GM23338 (cell line): ENCODE measurements around the gene NPHP4. TPM values are rescaled to one million over a fixed set of nuclear protein-coding genes. Genes with fewer than 3 reads are reported as not detected.

ENCODE experiments used
- ATAC-seq: fragments of 200-7000 bp; cut with Tn5 transposase; 3 replicates; pipeline ENCODE4 v1.9.1; 2020
- DNase-seq: peaks from one replicate; pipeline ENCODE4 v3.0.0-alpha.2; 2015; ENCODE audit warnings: low spot score
- H2AFZ ChIP-seq: fragments of 200-600 bp; sonication (generic); 2 replicates; pipeline ENCODE4 v1.8.0; 2016; ENCODE audit warnings: antibody characterized with exemption, mild to moderate bottlenecking, moderate library complexity
- H3F3A ChIP-seq: fragments of 200-600 bp; sonication (generic); replicated peaks from 2 replicates; pipeline ENCODE4 v1.8.0; 2017; ENCODE audit warnings: antibody characterized with exemption, mixed run types, low read depth
- H3K27ac ChIP-seq: fragments of 200-600 bp; sonication (generic); 2 replicates; pipeline ENCODE4 v1.6.1; 2016; ENCODE audit warnings: low read depth
- H3K27me3 ChIP-seq: fragments of 200-600 bp; sonication (generic); 2 replicates; pipeline ENCODE4 v1.8.0; 2016; ENCODE audit warnings: mild to moderate bottlenecking, mixed run types, moderate library complexity; ENCODE audit not compliant: insufficient read depth
- H3K36me3 ChIP-seq: fragments of 200-600 bp; sonication (generic); 2 replicates; pipeline ENCODE4 v1.8.0; 2016; ENCODE audit warnings: mild to moderate bottlenecking; ENCODE audit not compliant: insufficient read depth
- H3K4me1 ChIP-seq: fragments of 200-600 bp; sonication (generic); 2 replicates; pipeline ENCODE4 v1.8.0; 2016; ENCODE audit warnings: mild to moderate bottlenecking, moderate library complexity; ENCODE audit not compliant: insufficient read depth
- H3K4me2 ChIP-seq: fragments of 200-600 bp; sonication (generic); 2 replicates; pipeline ENCODE4 v1.7.1; 2017; ENCODE audit warnings: mixed run types
- H3K4me3 ChIP-seq: fragments of 200-600 bp; sonication (generic); 2 replicates; pipeline ENCODE4 v1.6.1; 2016; ENCODE audit warnings: mixed run types
- H3K79me2 ChIP-seq: fragments of 200-600 bp; sonication (generic); replicated peaks from 2 replicates; pipeline ENCODE4 v1.8.0; 2017; ENCODE audit warnings: mild to moderate bottlenecking; ENCODE audit not compliant: insufficient read depth
- H3K9me2 ChIP-seq: fragments of 200-600 bp; sonication (generic); 2 replicates; pipeline ENCODE4 v1.8.0; 2017; ENCODE audit not compliant: insufficient read depth
- H4K20me1 ChIP-seq: fragments of 200-600 bp; sonication (generic); replicated peaks from 2 replicates; pipeline ENCODE4 v1.8.0; 2017; ENCODE audit warnings: mild to moderate bottlenecking; ENCODE audit not compliant: insufficient read depth
- H3K27ac Mint-ChIP-seq: 2 replicates; pipeline ENCODE4 v1.8.0; 2020; ENCODE audit warnings: inconsistent platforms, mild to moderate bottlenecking, moderate library complexity, mixed read lengths
- H3K27me3 Mint-ChIP-seq: 3 replicates; pipeline ENCODE4 v1.8.0; 2022; ENCODE audit warnings: low read depth, mild to moderate bottlenecking, moderate library complexity, mixed read lengths, inconsistent platforms; ENCODE audit not compliant: insufficient read depth, poor library complexity
- H3K36me3 Mint-ChIP-seq: 3 replicates; pipeline ENCODE4 v1.8.0; 2021; ENCODE audit warnings: low read depth, mild to moderate bottlenecking, inconsistent platforms, moderate library complexity, mixed read lengths
- H3K4me1 Mint-ChIP-seq: 3 replicates; pipeline ENCODE4 v1.8.0; 2020; ENCODE audit warnings: mild to moderate bottlenecking, inconsistent platforms, mixed read lengths
- H3K4me3 Mint-ChIP-seq: 3 replicates; pipeline ENCODE4 v1.8.0; 2021; ENCODE audit warnings: moderate library complexity, mild to moderate bottlenecking, inconsistent platforms, mixed read lengths
- H3K9me3 Mint-ChIP-seq: 3 replicates; pipeline ENCODE4 v1.8.0; 2020; ENCODE audit warnings: moderate library complexity, mild to moderate bottlenecking, inconsistent platforms, mixed read lengths
- CREB1 ChIP-seq: fragments of 250-450 bp; sonication (Bioruptor Pico); IDR thresholded peaks from 2 replicates; pipeline ENCODE4 v1.5.0; 2020; ENCODE audit warnings: low read depth, mild to moderate bottlenecking, moderate library complexity
- EZH2 ChIP-seq: fragments of 200-600 bp; sonication (generic); IDR thresholded peaks from one replicate; pipeline ENCODE4 v1.8.0; 2017; ENCODE audit warnings: antibody characterized with exemption, mild to moderate bottlenecking, low read depth; ENCODE audit not compliant: unreplicated experiment
- EZH2phosphoT487 ChIP-seq: fragments of 200-600 bp; sonication (generic); IDR thresholded peaks from one replicate; pipeline ENCODE4 v1.8.1; 2018; ENCODE audit warnings: antibody characterized with exemption; ENCODE audit not compliant: unreplicated experiment
- NANOG ChIP-seq: IDR thresholded peaks from 2 replicates; pipeline ENCODE4 v1.6.1; 2016; ENCODE audit warnings: antibody characterized with exemption, borderline replicate concordance
- POLR2AphosphoS5 ChIP-seq: IDR thresholded peaks from 2 replicates; pipeline ENCODE4 v1.6.1; 2016; ENCODE audit warnings: antibody characterized with exemption, low read depth
- long read RNA-seq: library from polyadenylated mRNA; unstranded; transcript quantifications from one replicate; pipeline ENCODE4 v2.0.0, GENCODE V29; 2020; ENCODE audit not compliant: unreplicated experiment
- polyA plus RNA-seq: library from polyadenylated mRNA; unstranded; fragments of >200 nt; fragmentation: Nextera tagmentation; extraction: Ambion mirVana; gene quantifications from 2 replicates; pipeline ENCODE4 v1.2.1, GENCODE V29; 2016
- total RNA-seq: library from RNA; depleted of rRNA; stranded (reverse); fragments of >200 nt; shearing (Covaris generic); gene quantifications from 2 replicates; pipeline ENCODE4 v1.2.3, GENCODE V29; 2014; rRNA removed
- TF ChIP-seq, protein P1 (sequence below), 2 experiments: fragments of 200-600 bp in 1 of 2; sonication (generic) in 1 of 2; conservative IDR thresholded peaks; 2 replicates each; pipeline versions ENCODE4 v1.5.1 to v1.6.1; 2016 to 2017; ENCODE audit warnings: antibody characterized with exemption in 2 of 2, low read depth in 2 of 2, mild to moderate bottlenecking in 2 of 2, moderate library complexity in 1 of 2
- TF ChIP-seq, protein P2 (sequence below): IDR thresholded peaks from 2 replicates; pipeline ENCODE4 v1.6.1; 2016; ENCODE audit warnings: antibody characterized with exemption

Gene NPHP4
- total RNA-seq (8.6 and 12.4 TPM in 2 replicates), polyA plus RNA-seq (2.4 and 2.5 TPM in 2 replicates)
- long read RNA-seq = 0 reads

DNA sequence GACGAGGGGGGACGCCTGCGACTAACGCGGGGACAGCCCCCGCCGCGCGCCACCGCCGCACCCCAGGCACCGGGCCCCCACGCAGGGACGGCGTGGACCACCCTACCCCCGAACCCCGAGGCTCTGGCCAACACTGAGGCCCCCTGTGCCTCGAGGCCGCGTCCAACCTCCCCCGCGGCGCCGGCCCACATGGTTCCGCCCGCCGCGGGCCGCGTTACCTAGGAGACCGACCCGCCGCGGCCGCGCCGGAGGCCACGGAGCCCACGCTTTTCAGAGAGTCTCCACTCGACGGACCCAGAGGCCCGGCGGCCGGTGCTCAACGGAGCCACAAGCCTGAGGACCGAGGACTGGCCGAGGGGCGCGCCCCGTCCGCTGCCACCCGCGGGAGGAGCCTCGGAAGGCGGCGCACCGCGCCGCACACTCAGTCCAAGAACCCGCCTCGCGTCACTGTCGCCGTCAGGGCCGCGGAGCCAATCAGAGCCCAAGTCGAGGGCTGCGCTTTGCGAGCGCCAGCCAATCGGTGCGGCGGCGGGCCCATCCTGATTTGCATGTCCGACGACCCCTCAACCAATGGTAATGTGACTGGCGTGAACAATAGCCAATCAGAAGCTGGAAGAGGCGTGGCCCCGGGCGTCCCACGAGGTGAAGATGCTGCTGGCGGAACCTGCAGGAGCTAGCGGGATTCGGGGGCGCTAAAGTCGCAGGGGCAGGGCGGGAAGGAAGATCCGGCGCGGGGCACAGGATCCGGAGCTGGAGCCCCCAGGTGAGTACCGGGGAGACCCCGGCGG lies at the start of gene NPHP4:
Gene NPHP4, minus strand, starts transcription at position 400 of the 788 bp plus-strand sequence. CDS start 6,136 bp downstream, outside the sequence.
- peak within 1 kb of the TSS; percentile 84 for H3K4me3 ChIP-seq
- no peak within 1 kb of the TSS for H3K27ac Mint-ChIP-seq
- DNase-seq (peak; percentile 100), ATAC-seq (peak; percentile 87)
- H3K9me2 ChIP-seq = no peaks in the 10 kb centered on the region
- H3K27ac ChIP-seq = no peak within 1 kb of the TSS
- H3K4me2 ChIP-seq = peak within 1 kb of the TSS; percentile 99
- no peaks in the 10 kb centered on the region for H3K36me3 ChIP-seq
- no peaks in the 10 kb centered on the region for H3K9me3 Mint-ChIP-seq
- H3K4me1 ChIP-seq = peaks cover 12% of the 10 kb centered on the region
- H3K27me3 Mint-ChIP-seq = peaks cover 29% of the 10 kb centered on the region
- peaks cover 36% of the 10 kb centered on the region for H3K27me3 ChIP-seq
- peaks cover 23% of the 10 kb centered on the region for H3K4me1 Mint-ChIP-seq
- H3K4me3 Mint-ChIP-seq = peak within 1 kb of the TSS; percentile 84
- peaks cover 5% of the 10 kb centered on the region; the same call in 1 of the 2 replicates for H3K79me2 ChIP-seq
- H2AFZ ChIP-seq = peak within 1 kb of the TSS; percentile 91
- TF ChIP-seq, protein P1, sequence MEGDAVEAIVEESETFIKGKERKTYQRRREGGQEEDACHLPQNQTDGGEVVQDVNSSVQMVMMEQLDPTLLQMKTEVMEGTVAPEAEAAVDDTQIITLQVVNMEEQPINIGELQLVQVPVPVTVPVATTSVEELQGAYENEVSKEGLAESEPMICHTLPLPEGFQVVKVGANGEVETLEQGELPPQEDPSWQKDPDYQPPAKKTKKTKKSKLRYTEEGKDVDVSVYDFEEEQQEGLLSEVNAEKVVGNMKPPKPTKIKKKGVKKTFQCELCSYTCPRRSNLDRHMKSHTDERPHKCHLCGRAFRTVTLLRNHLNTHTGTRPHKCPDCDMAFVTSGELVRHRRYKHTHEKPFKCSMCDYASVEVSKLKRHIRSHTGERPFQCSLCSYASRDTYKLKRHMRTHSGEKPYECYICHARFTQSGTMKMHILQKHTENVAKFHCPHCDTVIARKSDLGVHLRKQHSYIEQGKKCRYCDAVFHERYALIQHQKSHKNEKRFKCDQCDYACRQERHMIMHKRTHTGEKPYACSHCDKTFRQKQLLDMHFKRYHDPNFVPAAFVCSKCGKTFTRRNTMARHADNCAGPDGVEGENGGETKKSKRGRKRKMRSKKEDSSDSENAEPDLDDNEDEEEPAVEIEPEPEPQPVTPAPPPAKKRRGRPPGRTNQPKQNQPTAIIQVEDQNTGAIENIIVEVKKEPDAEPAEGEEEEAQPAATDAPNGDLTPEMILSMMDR (conservative IDR thresholded peaks at IDR 0.05; ENCODE audit: low read depth in 2 of 2) = peak in 1 of 2 experiments; percentile 18; a peak in 1 of 4 replicates
- TF ChIP-seq CREB1 (peak; percentile 90), EZH2phosphoT487 (no peak), NANOG (no peak), EZH2 (no peak), POLR2AphosphoS5 (peak; percentile 33; the same call in 1 of the 2 replicates)
- TF ChIP-seq, protein P2, sequence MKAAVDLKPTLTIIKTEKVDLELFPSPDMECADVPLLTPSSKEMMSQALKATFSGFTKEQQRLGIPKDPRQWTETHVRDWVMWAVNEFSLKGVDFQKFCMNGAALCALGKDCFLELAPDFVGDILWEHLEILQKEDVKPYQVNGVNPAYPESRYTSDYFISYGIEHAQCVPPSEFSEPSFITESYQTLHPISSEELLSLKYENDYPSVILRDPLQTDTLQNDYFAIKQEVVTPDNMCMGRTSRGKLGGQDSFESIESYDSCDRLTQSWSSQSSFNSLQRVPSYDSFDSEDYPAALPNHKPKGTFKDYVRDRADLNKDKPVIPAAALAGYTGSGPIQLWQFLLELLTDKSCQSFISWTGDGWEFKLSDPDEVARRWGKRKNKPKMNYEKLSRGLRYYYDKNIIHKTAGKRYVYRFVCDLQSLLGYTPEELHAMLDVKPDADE = no peak
- no peaks in the 10 kb centered on the region; the same call in 2 of the 3 replicates for H3K36me3 Mint-ChIP-seq
- no peaks in the 10 kb centered on the region for H3F3A ChIP-seq
- H4K20me1 ChIP-seq = peaks cover 15% of the 10 kb centered on the region

DNA sequence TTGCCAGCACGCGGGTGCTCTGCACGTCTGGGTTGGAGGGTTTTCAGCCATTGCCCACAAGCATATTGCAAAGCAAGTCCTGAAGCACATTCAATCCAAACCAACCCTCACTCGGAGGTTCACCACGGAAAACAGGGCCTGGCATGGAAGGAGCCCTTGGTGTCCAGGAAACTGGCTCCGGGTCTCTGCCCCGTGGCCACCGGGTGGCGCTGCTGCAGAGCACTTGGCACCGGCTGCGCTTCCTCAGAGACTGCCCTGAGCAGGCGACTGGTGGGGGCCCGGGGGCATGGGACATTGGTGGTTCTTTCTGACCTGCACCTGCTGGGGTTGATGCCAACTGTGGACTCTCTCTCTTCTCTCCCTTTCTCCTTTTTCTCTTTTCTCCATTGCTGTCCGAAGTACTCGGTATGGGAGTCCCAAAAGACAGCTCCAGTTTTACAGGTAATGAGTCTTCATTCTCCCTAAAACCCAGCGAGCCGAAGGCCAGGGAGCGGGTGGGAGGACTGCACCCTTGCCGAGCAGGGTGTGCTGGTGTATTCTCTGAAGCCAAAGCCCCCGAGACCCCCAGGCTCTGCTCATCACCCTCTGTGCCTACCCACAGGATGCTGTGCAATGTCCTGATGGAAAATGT lies 49.3 kb upstream of the NPHP4 start:
- Histone ChIP-seq H3F3A (no peaks in the 10 kb centered on the region), H3K36me3 (no peaks in the 10 kb centered on the region), H3K9me2 (no peaks in the 10 kb centered on the region), H3K27me3 (no peaks in the 10 kb centered on the region), H3K27ac (no peak overlapping the region), H3K79me2 (no peaks in the 10 kb centered on the region), H4K20me1 (no peaks in the 10 kb centered on the region; the same call in 1 of the 2 replicates), H3K4me2 (no peak overlapping the region), H3K4me1 (peaks cover 5% of the 10 kb centered on the region; the same call in 1 of the 2 replicates), H3K4me3 (no peak overlapping the region), H2AFZ (no peak overlapping the region)
- DNase-seq = peak; percentile 79
- TF ChIP-seq, protein P1 (conservative IDR thresholded peaks at IDR 0.05; ENCODE audit: low read depth in 2 of 2) = peak; percentile 84 to 93
- no peak for TF ChIP-seq EZH2phosphoT487
- peaks cover 9% of the 10 kb centered on the region for H3K4me1 Mint-ChIP-seq
- H3K27ac Mint-ChIP-seq = no peak overlapping the region
- peaks cover 6% of the 10 kb centered on the region for H3K27me3 Mint-ChIP-seq
- no peaks in the 10 kb centered on the region for H3K9me3 Mint-ChIP-seq
- H3K4me3 Mint-ChIP-seq = no peak overlapping the region
- H3K36me3 Mint-ChIP-seq = no peaks in the 10 kb centered on the region
- ATAC-seq = peak; percentile 92
